HFFc6 (cell line): ENCODE data around the gene NHLRC3. TPM values are rescaled to one million over a fixed set of nuclear protein-coding genes. Genes with fewer than 3 reads are reported as not detected.

ENCODE experiments used
- DNase-seq: peaks from one replicate; pipeline ENCODE4 v3.0.0-alpha.2; 2018
- H3K27ac Mint-ChIP-seq: 2 replicates; pipeline ENCODE4 v1.8.0; 2020; ENCODE audit warnings: mild to moderate bottlenecking, mixed read lengths
- H3K27me3 Mint-ChIP-seq: 2 replicates; pipeline ENCODE4 v1.8.0; 2021; ENCODE audit warnings: mild to moderate bottlenecking, moderate library complexity, mixed read lengths; ENCODE audit not compliant: insufficient read depth
- H3K36me3 Mint-ChIP-seq: 2 replicates; pipeline ENCODE4 v1.8.0; 2021; ENCODE audit warnings: low read depth, mixed read lengths
- H3K4me1 Mint-ChIP-seq: 2 replicates; pipeline ENCODE4 v1.8.0; 2020; ENCODE audit warnings: low read depth, mixed read lengths
- H3K4me3 Mint-ChIP-seq: 2 replicates; pipeline ENCODE4 v1.8.0; 2020; ENCODE audit warnings: mild to moderate bottlenecking, moderate library complexity, mixed read lengths
- H3K9me3 Mint-ChIP-seq: 2 replicates; pipeline ENCODE4 v1.8.0; 2020; ENCODE audit warnings: mild to moderate bottlenecking, mixed read lengths
- CTCF ChIP-seq: fragments of 200-600 bp; sonication (generic); IDR thresholded peaks from 2 replicates; pipeline ENCODE4 v1.5.0; 2021; ENCODE audit warnings: antibody characterized with exemption, mild to moderate bottlenecking
- total RNA-seq, 6 experiments: library from RNA; stranded (reverse); fragmentation: NEBNext Ultra II Directional; extraction: Animal tissue kit (Norgen Biotek cat#: 25700); gene quantifications; 2 replicates in 1 of 6; 3 replicates in 5 of 6; pipeline ENCODE4 v1.2.3, GENCODE V29; 2021

Gene NHLRC3
- total RNA-seq, 6 experiments from 2014 or later = 7.3 to 9.6 (median 7.8) TPM

GRCh38 chr13:39023761-39024160 lies 14.5 kb upstream of the NHLRC3 start:
- no peak for DNase-seq
- peaks cover 17% of the 10 kb centered on the region; the same call in 1 of the 2 replicates for H3K36me3 Mint-ChIP-seq
- no peak overlapping the region for H3K4me3 Mint-ChIP-seq
- H3K4me1 Mint-ChIP-seq = no peaks in the 10 kb centered on the region
- no peaks in the 10 kb centered on the region for H3K27me3 Mint-ChIP-seq
- TF ChIP-seq CTCF = no peak
- H3K9me3 Mint-ChIP-seq = no peaks in the 10 kb centered on the region
- H3K27ac Mint-ChIP-seq = no peak overlapping the region

- H3K27ac Mint-ChIP-seq = no peak overlapping the region
- peaks cover 17% of the 10 kb centered on the region; the same call in 1 of the 2 replicates for H3K36me3 Mint-ChIP-seq
- no peak for DNase-seq
- H3K4me3 Mint-ChIP-seq = no peak overlapping the region
- no peaks in the 10 kb centered on the region for H3K4me1 Mint-ChIP-seq
- no peaks in the 10 kb centered on the region for H3K9me3 Mint-ChIP-seq
- H3K27me3 Mint-ChIP-seq = no peaks in the 10 kb centered on the region
- TF ChIP-seq CTCF = no peak
These were observed 12.8 kb upstream of the NHLRC3 start for GRCh38 chr13:39025433-39025839.

GRCh38 chr13:39032150-39032549 lies 6.1 kb upstream of the NHLRC3 start:
- H3K4me3 Mint-ChIP-seq = no peak overlapping the region
- peaks cover 23% of the 10 kb centered on the region for H3K4me1 Mint-ChIP-seq
- H3K27ac Mint-ChIP-seq = no peak overlapping the region
- no peak for TF ChIP-seq CTCF
- no peaks in the 10 kb centered on the region for H3K9me3 Mint-ChIP-seq
- H3K36me3 Mint-ChIP-seq = peaks cover 8% of the 10 kb centered on the region
- H3K27me3 Mint-ChIP-seq = no peaks in the 10 kb centered on the region; the same call in 1 of the 2 replicates
- no peak for DNase-seq

- Mint-ChIP-seq H3K4me1 (peaks cover 26% of the 10 kb centered on the region), H3K27ac (no peak overlapping the region), H3K36me3 (peaks cover 4% of the 10 kb centered on the region; the same call in 1 of the 2 replicates), H3K9me3 (no peaks in the 10 kb centered on the region), H3K27me3 (peaks cover 2% of the 10 kb centered on the region; the same call in 1 of the 2 replicates), H3K4me3 (no peak overlapping the region)
- no peak for DNase-seq
- TF ChIP-seq CTCF = no peak
These were observed 4.2 kb upstream of the NHLRC3 start for GRCh38 chr13:39034085-39034484.

- no peak for DNase-seq
- H3K36me3 Mint-ChIP-seq = peaks cover 4% of the 10 kb centered on the region; the same call in 1 of the 2 replicates
- peaks cover 2% of the 10 kb centered on the region; the same call in 1 of the 2 replicates for H3K27me3 Mint-ChIP-seq
- H3K4me1 Mint-ChIP-seq = peaks cover 32% of the 10 kb centered on the region
- no peaks in the 10 kb centered on the region for H3K9me3 Mint-ChIP-seq
- TF ChIP-seq CTCF = no peak
- peak overlapping the region; percentile 97 for H3K4me3 Mint-ChIP-seq
- no peak overlapping the region; the same call in 1 of the 2 replicates for H3K27ac Mint-ChIP-seq
These were observed 3.1 kb upstream of the NHLRC3 start for GRCh38 chr13:39035204-39035603.
